ENCODE measurements around the gene CCDC38. TPM values are rescaled to one million over a fixed set of nuclear protein-coding genes. Genes with fewer than 3 reads are reported as not detected.

CCDC38 gene
- total RNA-seq, 4 donors from 2014 or later = not detected

- ATAC-seq = no peak
- WGBS, 2 donors (ENCODE audit: low coverage in 1 of 2) = 89 to 92% methylated on average over 4 to 5 of the region's 5 CpGs
- Histone ChIP-seq H3K36me3 (no peaks in the 10 kb centered on the region), H3K4me3 (no peak overlapping the region), H3K9me3 (no peaks in the 10 kb centered on the region), H3K4me1 (no peaks in the 10 kb centered on the region), H3K27me3 (no peaks in the 10 kb centered on the region), H3K27ac (no peak overlapping the region)
- TF ChIP-seq EP300 (IDR thresholded peaks at IDR 0.05) = no peak
- no peak for TF ChIP-seq POLR2A (IDR thresholded peaks at IDR 0.05)
- no peak for TF ChIP-seq CTCF (IDR thresholded peaks at IDR 0.05)
- no peak for TF ChIP-seq POLR2AphosphoS5 (IDR thresholded peaks at IDR 0.05)
Measured at GRCh38 chr12:95978351-95978750, 35.9 kb upstream of the CCDC38 start.

- 76 to 100% methylated on average over 2 to 9 of the region's 11 CpGs for WGBS, 2 donors (ENCODE audit: low coverage in 1 of 2)
Measured at GRCh38 chr12:95977764-95978305, 35.4 kb upstream of the CCDC38 start.

GRCh38 chr12:95976416-95976832 is 34.0 kb upstream of the CCDC38 start:
- Histone ChIP-seq H3K9me3 (no peaks in the 10 kb centered on the region), H3K4me1 (no peaks in the 10 kb centered on the region), H3K27ac (no peak overlapping the region), H3K36me3 (no peaks in the 10 kb centered on the region), H3K4me3 (no peak overlapping the region), H3K27me3 (no peaks in the 10 kb centered on the region)
- WGBS, 2 donors (ENCODE audit: low coverage in 1 of 2) = 60 to 85% methylated on average over 1 to 6 of the region's 8 CpGs
- ATAC-seq = no peak
- no peak for TF ChIP-seq POLR2A (IDR thresholded peaks at IDR 0.05)
- no peak for TF ChIP-seq POLR2AphosphoS5 (IDR thresholded peaks at IDR 0.05)
- no peak for TF ChIP-seq EP300 (IDR thresholded peaks at IDR 0.05)
- no peak for TF ChIP-seq CTCF (IDR thresholded peaks at IDR 0.05)

More at GRCh38 chr12:95977764-95978305, 35.4 kb upstream of the CCDC38 start:
- H3K27me3 ChIP-seq = no peaks in the 10 kb centered on the region
- ATAC-seq = no peak
- no peaks in the 10 kb centered on the region for H3K9me3 ChIP-seq
- no peak overlapping the region for H3K27ac ChIP-seq
- H3K4me3 ChIP-seq = no peak overlapping the region
- TF ChIP-seq POLR2AphosphoS5 (IDR thresholded peaks at IDR 0.05) (no peak), EP300 (IDR thresholded peaks at IDR 0.05) (no peak), POLR2A (IDR thresholded peaks at IDR 0.05) (no peak), CTCF (IDR thresholded peaks at IDR 0.05) (no peak)
- no peaks in the 10 kb centered on the region for H3K4me1 ChIP-seq
- no peaks in the 10 kb centered on the region for H3K36me3 ChIP-seq

GRCh38 chr12:95975491-95975890 is 33.1 kb upstream of the CCDC38 start:
- no peaks in the 10 kb centered on the region for H3K36me3 ChIP-seq
- H3K27me3 ChIP-seq = no peaks in the 10 kb centered on the region
- no peak overlapping the region for H3K27ac ChIP-seq
- TF ChIP-seq POLR2A (IDR thresholded peaks at IDR 0.05) = no peak
- no peak for TF ChIP-seq CTCF (IDR thresholded peaks at IDR 0.05)
- TF ChIP-seq EP300 (IDR thresholded peaks at IDR 0.05) = no peak
- no peak for TF ChIP-seq POLR2AphosphoS5 (IDR thresholded peaks at IDR 0.05)
- H3K4me3 ChIP-seq = no peak overlapping the region
- no peaks in the 10 kb centered on the region for H3K4me1 ChIP-seq
- no peak for ATAC-seq
- 85 to 88% methylated on average over 2 to 4 of the region's 4 CpGs for WGBS, 2 donors (ENCODE audit: low coverage in 1 of 2)
- H3K9me3 ChIP-seq = no peaks in the 10 kb centered on the region

- H3K36me3 ChIP-seq = no peaks in the 10 kb centered on the region
- ATAC-seq = no peak
- H3K27me3 ChIP-seq = no peaks in the 10 kb centered on the region
- no peaks in the 10 kb centered on the region for H3K4me1 ChIP-seq
- H3K4me3 ChIP-seq = no peak overlapping the region
- no peaks in the 10 kb centered on the region for H3K9me3 ChIP-seq
- TF ChIP-seq CTCF (IDR thresholded peaks at IDR 0.05) (no peak), POLR2A (IDR thresholded peaks at IDR 0.05) (no peak), POLR2AphosphoS5 (IDR thresholded peaks at IDR 0.05) (no peak), EP300 (IDR thresholded peaks at IDR 0.05) (no peak)
- no peak overlapping the region for H3K27ac ChIP-seq
- WGBS, 2 donors (ENCODE audit: low coverage in 1 of 2) = 28 to 51% methylated on average over 2 of the region's 2 CpGs
Measured at GRCh38 chr12:95974358-95974757, 31.9 kb upstream of the CCDC38 start.
